ENCODE data around the gene PIP5KL1.

DNA sequence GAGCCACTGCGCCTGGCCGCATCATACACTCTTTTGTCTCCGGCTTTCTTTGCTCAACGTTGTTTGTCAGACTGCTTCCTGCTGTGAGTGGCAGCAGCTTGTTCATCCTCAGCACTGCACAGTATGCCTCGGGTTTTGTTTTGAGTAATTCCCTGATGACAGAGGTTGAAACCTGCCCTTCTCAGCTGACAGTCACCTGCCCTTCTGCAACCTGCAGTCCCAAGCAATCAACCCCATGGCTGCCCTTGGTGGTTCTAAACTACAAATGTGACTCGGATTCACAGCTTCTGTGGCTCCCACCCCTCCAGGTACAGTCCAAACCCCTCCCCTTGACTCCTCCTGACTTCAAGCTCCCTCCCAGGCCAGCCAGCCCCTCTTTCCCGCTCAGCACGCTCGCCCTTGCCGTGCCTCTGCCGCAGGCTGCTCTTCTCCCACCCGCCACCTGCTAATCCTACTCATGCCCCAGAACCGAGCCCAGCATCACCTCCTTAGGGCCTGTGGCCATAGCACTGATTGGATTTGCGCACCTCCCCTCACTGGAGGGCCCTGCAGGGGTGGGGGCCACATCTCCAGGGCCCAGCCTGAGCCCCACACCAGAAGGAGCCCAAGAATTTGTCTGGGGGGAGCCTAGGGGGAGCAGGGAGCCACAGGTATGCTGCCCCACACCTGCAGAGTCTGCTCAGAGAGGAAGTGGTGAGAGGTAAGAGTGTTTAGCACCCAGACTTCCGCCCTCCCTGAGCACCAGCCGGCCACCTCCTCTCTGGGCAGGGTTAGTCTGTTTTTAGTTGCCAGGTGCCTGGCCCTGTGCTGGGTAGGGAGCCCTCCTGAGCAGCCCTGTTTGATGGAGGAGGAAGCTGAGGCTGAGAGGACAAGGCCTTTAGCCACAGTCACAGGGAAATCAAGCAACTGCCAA lies 40.1 kb upstream of the PIP5KL1 start:
- TF ChIP-seq POLR2A (IDR thresholded peaks at IDR 0.05; ENCODE audit: low read depth, low read length) (no peak), POLR2AphosphoS5 (IDR thresholded peaks at IDR 0.05; ENCODE audit: insufficient read depth, low read depth, low read length) (no peak), EZH2 (IDR thresholded peaks at IDR 0.05; ENCODE audit: borderline replicate concordance, low read depth, low read length, severe bottlenecking) (no peak), MYC (IDR thresholded peaks at IDR 0.05; ENCODE audit: low read depth, low read length) (no peak), FOS (IDR thresholded peaks at IDR 0.05; ENCODE audit: borderline replicate concordance, insufficient read depth, low read length) (no peak), JUN (IDR thresholded peaks at IDR 0.05; ENCODE audit: borderline replicate concordance, insufficient read depth, insufficient read length, low read depth) (no peak)
- TF ChIP-seq, protein P1, sequence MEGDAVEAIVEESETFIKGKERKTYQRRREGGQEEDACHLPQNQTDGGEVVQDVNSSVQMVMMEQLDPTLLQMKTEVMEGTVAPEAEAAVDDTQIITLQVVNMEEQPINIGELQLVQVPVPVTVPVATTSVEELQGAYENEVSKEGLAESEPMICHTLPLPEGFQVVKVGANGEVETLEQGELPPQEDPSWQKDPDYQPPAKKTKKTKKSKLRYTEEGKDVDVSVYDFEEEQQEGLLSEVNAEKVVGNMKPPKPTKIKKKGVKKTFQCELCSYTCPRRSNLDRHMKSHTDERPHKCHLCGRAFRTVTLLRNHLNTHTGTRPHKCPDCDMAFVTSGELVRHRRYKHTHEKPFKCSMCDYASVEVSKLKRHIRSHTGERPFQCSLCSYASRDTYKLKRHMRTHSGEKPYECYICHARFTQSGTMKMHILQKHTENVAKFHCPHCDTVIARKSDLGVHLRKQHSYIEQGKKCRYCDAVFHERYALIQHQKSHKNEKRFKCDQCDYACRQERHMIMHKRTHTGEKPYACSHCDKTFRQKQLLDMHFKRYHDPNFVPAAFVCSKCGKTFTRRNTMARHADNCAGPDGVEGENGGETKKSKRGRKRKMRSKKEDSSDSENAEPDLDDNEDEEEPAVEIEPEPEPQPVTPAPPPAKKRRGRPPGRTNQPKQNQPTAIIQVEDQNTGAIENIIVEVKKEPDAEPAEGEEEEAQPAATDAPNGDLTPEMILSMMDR (IDR thresholded peaks at IDR 0.05; ENCODE audit: extremely low read depth in 1 of 2, insufficient read depth in 1 of 2, low read depth in 1 of 2, low read length in 2 of 2): no peak
- TF ChIP-seq, protein P2, sequence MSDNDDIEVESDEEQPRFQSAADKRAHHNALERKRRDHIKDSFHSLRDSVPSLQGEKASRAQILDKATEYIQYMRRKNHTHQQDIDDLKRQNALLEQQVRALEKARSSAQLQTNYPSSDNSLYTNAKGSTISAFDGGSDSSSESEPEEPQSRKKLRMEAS (IDR thresholded peaks at IDR 0.05; ENCODE audit: insufficient read depth, insufficient read length): no peak

Measured in endothelial cell of umbilical vein (primary cell).